Gastrocnemius medialis (tissue), 4 donors: Measurements from ENCODE around the gene CCRL2.
A peak's percentile ranks its signal among the peaks of the same experiment; 100 is the strongest.

Experiments
- POLR2A ChIP-seq, 2 donors: fragments of 450-650 bp; IDR thresholded peaks; one replicate each; pipeline ENCODE4 v1.6.1; 2017; ENCODE audit warnings: antibody characterized with exemption in 2 of 2, mild to moderate bottlenecking in 2 of 2, moderate library complexity in 2 of 2
- TF ChIP-seq, protein P1 (sequence below), 5 experiments: fragments of 450-650 bp in 3 of 5; fragments of 200-600 bp in 2 of 5; sonication (generic) in 2 of 5; IDR thresholded peaks in 4 of 5; conservative IDR thresholded peaks in 1 of 5; 1 replicate in 4 of 5; 2 replicates in 1 of 5; pipeline ENCODE4 v1.5.1; 2016 to 2019; ENCODE audit warnings: antibody characterized with exemption in 5 of 5, mild to moderate bottlenecking in 3 of 5, moderate library complexity in 3 of 5

DNA sequence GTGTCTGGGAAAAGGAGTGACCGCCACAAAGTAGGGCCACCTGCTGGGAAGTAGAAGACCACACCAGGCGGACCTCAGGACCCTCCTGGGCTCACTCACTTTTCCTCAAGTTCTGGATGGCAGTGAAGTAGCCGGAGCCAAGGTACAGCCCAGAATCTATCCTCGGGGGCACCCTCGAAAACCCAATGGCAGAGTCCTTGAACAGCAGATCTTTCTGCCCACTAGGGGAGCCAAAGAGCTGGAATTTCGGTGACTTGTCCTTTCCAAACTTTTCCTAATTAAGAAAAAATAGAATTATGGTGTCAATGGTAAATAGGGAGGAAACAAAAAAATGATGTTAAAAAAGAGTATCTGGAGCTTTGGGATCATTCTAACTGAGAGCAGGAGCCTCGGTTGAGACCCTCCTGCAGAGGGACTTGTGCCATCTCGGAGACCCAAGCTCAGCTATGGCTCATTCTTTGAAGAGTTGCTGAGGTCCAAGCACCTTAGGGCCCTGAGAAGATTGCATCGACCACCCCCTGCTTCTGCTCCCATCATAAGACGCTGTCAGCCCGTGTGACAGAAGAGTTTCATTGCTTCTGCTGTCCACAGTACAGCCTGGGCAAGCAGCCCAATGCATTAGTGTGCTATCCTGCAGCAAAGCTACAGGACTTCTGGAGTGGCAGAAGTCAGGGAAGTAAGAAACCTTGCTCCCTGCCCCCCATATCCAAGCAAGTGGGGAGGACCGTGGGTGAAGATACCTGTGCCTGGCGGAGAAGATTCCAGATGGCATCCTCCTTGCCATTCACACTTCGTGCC lies 42.9 kb downstream of the CCRL2 start:
- TF ChIP-seq, protein P1, sequence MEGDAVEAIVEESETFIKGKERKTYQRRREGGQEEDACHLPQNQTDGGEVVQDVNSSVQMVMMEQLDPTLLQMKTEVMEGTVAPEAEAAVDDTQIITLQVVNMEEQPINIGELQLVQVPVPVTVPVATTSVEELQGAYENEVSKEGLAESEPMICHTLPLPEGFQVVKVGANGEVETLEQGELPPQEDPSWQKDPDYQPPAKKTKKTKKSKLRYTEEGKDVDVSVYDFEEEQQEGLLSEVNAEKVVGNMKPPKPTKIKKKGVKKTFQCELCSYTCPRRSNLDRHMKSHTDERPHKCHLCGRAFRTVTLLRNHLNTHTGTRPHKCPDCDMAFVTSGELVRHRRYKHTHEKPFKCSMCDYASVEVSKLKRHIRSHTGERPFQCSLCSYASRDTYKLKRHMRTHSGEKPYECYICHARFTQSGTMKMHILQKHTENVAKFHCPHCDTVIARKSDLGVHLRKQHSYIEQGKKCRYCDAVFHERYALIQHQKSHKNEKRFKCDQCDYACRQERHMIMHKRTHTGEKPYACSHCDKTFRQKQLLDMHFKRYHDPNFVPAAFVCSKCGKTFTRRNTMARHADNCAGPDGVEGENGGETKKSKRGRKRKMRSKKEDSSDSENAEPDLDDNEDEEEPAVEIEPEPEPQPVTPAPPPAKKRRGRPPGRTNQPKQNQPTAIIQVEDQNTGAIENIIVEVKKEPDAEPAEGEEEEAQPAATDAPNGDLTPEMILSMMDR (IDR thresholded peaks at IDR 0.05 in 4 of 5, conservative IDR thresholded peaks at IDR 0.05 in 1 of 5) = peak; percentile 18 to 54 (median 21)
- no peak for TF ChIP-seq POLR2A (IDR thresholded peaks at IDR 0.05)
